NCI-H128 (cell line): ENCODE data around the gene DLGAP1.

Experiments
- DNase-seq: peaks from one replicate; lab custom pipeline; 2025; ENCODE audit not compliant: unreplicated experiment; lab: John Stamatoyannopoulos, UW

DLGAP1 gene

DNA sequence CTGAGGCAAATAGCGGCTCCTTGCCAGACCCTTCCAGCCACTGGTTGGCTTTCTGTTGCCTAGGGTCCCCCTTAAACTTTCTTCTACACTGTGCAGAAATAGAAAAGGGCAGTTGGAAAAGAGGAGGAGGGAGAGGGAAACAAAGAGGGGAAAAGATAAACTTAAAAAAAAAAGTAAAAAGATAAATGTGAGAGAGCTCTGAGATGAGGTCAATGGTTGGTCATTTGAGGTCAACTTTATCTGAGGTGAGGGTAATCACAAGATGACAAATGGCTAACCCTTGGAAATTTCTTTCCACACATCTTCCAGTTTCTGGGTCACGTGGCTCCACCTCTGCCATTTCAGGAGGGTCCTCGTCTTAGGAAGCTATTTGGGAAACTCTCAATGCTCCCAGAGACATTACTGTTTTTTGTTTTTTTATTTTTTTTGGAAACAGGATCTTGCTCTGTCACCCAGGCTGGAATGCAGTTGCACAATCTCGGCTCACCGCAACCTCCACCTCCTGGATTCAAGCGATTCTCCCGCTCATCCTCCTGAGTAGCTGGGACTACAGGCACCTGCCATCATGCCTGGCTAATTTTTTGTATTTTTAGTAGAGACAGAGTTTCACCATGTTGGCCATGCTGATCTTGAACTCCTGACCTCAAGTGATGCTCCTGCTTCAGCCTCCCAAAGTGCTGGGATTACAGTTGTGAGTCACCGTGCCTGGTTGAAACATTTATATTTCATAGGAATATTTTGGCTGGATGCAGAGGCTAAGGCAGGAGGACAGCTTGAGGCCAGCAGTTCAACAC is 805.3 kb downstream of the DLGAP1 start:
- no peak for DNase-seq

GRCh38 chr18:3649135-3649632 is 805.9 kb downstream of the DLGAP1 start:
- no peak for DNase-seq

- no peak for DNase-seq
Observed at GRCh38 chr18:3648641-3649040, 806.5 kb downstream of the DLGAP1 start.

DNA sequence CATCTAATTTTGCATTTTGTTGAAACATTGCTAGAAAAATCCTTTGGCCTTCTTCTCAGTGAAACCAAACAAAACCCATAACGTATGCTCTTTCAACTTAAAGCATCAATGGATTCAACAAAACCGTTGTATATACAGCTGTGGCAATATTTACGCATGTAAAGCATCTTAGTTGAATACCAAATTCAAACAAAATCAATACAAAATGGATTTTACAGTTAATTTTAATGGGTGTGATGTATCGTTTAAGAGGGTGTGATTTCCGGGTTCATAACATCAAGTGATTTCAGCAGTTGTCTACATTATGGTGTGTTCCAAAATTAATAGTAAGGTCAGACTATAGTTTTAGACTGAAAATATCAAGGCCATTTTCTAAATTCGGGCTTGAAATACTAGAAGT is 806.9 kb downstream of the DLGAP1 start:
- no peak for DNase-seq

DNA sequence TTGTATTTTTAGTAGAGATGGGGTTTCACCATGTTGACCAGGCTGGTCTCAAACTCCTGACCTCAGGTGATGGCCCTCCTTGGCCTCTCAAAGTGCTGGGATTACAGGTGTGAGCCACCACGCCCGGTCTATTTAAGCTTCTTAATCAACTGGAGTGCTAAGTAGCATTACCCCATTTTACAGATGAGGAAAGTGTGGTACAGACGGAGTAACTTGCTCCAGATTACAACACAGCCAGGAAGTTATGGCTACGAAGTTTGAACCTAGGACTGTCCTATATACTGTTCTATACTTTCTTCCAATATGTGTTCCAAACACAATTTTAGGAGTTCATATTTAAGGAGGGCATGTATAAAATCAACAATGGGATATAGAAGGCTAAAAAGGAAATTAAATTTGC is 807.5 kb downstream of the DLGAP1 start:
- DNase-seq, result no peak

DNA sequence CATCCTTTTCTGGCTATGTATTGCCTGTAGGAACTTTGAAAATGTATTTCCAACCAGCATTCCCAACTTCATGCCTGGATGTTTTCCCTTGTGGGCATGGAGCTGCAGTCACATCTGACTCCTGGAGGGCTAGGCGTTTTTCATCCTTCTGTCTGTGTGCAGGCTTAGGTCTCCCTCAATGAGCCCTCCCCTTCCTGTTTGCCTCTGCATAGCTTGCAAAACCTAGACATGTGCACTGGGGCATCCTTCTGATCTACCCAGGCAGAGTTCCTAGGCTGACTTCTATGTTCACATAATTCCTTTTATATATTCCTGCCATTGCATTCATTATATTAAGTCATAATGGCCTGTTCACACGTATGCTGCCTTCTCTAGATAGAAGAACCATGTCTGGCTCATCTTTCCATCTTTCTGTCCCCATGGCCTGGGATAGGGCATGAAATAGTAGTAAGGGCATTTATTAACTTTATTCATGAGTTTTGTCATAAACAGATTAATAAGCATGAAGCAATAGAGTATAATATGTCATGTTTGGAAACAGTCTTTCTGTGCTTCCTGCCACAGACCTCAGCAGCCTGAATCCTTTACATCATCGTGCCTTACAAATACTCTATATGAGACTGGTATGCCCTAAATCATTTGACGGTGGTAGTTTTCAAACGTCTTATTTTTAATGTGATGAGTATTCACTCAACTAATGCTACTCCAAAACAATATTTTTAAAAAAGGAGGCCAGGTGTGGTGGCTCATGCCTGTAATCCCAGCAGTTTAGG is 809.5 kb downstream of the DLGAP1 start:
- DNase-seq, result no peak

- no peak for DNase-seq
Observed at GRCh38 chr18:3634250-3634939, 820.7 kb downstream of the DLGAP1 start.

DNA sequence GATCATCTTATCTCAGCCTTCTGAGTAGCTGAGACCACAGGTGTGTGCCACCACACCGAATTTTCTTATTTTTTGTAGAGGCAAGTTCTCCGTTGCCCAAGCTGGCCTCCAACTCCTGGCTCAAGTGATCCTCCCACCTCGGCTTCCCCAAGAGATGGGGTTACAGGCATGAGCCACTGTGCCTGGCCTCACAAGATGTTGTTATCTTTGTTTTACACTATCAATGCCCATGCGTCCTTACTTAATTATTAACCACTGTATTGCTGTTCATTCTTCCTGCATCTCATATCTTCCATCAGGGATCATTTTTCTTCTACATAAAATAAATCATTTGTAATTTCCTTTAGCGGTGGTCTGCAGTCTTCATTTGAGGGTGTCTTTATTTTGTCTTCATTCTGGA is 823.2 kb downstream of the DLGAP1 start:
- no peak for DNase-seq

- DNase-seq, result no peak
Observed at GRCh38 chr18:3626929-3627458, 828.1 kb downstream of the DLGAP1 start.

GRCh38 chr18:3625742-3626091 is 829.4 kb downstream of the DLGAP1 start:
- DNase-seq, result no peak

DNA sequence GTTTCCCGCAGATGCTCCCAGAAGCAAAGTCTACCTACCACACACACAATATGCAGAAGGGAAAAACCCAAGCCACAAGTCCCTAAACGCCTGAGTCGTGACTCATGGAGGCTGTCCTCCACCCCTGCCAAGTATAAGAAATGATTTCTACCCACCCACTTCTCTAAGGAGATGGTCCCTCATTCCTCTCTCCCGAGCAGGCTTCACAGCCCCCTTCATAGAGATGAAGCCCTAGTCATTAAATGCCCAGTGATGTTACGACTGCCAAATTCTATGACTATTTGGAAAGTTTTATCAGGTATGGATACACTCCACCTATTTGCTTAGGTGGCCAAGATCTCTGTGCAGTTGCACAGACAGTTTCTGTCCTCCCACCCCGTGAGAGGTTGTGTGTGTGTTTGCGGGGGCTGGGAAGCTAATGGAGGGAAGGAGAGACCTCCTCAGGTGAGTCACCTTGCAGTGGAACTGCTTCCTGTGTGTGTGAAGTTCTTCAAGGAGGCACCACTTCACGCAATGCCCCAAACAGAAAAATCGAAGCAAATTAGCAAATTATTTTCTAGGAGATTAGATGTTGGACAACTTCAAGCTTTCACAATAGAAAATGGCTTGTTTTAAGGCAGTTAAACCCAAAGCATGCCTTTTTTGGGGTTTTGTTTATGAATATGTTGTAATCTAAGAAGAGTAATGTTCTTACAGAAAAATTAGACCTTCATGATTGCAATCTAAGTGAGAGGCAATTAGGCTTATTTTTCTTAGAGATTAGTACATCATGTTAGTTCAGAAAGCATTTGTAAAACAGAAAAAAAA is 830.0 kb downstream of the DLGAP1 start:
- DNase-seq, result no peak

DNA sequence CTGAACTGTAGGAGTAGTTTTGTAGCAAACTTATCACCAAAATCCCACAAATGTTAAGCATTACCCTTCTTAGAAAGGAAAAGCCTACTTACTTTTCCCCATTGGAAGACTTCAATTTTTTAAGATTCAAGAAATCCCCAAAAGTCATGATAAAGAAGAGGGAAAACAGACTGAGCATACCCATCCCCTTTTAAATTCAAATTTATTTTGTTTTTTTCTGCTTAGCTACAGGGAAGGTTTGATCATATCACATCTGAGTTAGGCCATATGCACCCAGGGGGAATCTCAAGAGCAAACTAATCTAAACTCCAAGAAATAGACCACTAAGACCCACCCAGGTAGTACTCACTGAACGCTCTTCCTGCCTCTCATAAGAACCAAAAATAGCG is 830.6 kb downstream of the DLGAP1 start:
- DNase-seq, result no peak

DNA sequence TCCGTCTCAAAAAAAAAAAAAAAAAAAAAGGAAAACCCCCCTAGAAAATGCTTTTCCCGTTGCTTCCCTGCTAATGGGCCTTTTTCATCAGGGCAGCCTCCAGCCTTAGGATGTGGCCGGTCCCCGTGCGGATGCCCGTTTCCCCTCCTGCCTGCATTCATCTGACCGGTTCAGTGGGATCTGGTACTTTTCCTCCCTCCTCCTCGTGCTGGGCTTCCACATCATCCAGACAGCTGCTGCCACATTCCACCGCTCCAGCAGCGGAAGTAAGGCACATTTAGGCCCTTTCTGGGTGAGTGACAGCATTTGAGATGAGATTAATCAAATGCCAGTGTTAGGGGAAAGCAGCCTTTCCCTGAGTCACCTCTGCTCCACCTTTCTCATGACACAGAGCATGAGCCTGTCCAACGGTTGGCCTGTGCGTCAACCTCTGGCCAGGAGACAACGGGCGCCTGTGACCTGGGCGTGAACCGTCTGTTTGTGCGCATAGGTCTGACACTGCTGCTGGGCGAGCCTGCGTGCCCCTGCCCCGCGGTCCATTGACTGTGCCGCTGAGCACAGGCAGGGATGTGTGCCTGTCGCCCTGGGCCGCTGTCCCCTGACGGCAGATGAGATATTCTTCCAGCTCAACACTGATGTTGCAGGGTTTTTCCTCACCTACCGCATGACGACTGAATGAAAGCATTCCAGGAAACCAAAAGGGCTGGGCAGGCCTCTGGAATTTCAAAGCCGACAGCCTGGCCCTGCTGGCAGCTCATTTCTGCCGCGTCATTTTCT is 831.1 kb downstream of the DLGAP1 start:
- DNase-seq, result no peak

- DNase-seq, result no peak
Observed at GRCh38 chr18:3620146-3621119, 834.7 kb downstream of the DLGAP1 start.

DNA sequence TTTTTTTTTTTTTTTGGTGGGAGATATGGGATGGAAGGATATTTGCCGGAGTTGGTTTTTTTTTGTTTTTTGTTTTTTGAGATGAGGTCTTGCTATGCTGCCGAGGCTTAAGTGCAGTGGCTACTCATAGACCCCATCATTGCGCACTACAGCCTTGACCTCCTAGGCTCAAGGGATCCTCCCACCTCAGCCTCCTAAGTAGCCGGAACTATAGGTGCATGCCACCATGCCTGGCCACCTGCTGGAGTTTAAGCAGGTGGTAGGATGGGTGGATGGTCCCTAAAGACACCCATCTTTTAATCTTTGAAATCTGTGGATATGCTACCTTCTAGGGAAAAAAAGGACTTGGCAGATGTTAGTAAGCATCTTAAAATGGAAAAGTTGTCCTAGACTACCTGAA is 835.4 kb downstream of the DLGAP1 start:
- DNase-seq, result no peak

GRCh38 chr18:3619222-3619621 is 835.9 kb downstream of the DLGAP1 start:
- no peak for DNase-seq

- no peak for DNase-seq
Observed at GRCh38 chr18:3616744-3617143, 838.4 kb downstream of the DLGAP1 start.

DNA sequence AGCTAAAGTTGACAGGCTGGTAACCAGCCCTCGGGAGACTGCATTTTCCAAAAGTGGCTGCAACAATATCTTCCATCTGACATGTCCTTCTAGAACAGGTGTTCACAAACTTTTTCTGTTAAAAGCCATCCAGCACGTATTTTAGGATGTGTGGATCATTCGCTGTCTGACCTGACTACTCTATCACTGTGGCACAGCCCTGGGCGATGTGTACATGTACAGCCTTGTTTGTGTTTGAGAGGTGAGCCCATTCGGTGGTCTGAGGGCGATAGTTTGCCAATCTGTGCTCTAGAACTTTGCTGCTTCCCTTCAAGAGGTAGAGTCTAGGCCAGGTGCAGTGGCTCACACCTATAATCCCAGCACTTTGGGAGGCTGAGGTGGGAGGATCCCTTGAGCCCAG is 839.0 kb downstream of the DLGAP1 start:
- DNase-seq, result no peak
